Hepatic stellate cell (primary cell): ENCODE measurements around the gene ANKRD30BL.
"Not testable (repeated sequence)": the region's sequence is repeated elsewhere in the genome, so short reads cannot be mapped to it uniquely, and the experiment has no call there.

Source experiments
- DNase-seq: peaks from one replicate; pipeline ENCODE4 v3.0.0; 2011; ENCODE audit warnings: low spot score

The ANKRD30BL gene

GRCh38 chr2:132161161-132162124 lies at the start of gene ANKRD30BL:
TSS of gene ANKRD30BL (minus strand) at chr2:132161952. CDS start at chr2:132161705, 247 bp downstream.
- not testable (repeated sequence) for DNase-seq

DNA sequence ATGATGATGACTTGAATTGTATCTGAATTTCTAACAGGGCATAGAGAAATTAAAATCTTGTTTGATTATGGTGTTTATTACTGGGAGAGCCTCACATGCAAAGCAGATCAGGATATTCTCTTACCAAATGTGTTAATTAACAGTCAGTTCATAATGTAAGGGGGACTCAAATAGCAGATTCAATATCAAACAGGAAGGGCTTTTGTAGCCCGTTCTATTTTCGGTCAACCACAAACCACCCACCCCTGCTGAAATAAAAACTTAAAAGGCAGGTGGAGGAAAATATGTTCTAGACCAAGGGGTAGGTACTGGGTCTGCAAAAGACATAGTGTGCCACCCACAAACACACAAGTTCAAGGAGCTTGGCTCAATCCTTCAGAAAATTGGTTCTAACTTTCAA lies 41.1 kb upstream of the ANKRD30BL start:
- not testable (repeated sequence) for DNase-seq

GRCh38 chr2:132192854-132193253 lies 31.1 kb upstream of the ANKRD30BL start:
- DNase-seq: not testable (repeated sequence)

DNA sequence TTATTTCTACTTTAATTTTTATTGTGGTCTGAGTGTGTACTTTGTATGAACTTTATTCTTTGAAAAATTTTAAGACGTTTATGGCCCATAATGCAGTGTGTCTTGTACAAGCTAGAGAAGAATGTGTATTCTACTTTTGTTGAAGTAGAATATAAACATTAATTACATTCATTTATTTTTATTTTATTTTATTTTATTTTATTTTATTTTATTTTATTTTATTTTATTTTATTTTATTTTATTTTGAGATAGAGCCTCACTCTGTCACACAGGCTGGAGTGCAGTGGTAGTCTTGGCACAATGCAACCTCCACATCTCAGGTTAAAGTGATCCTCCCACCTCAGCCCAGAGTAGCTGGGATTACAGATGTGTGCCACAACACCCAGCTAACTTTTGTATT lies 5.3 kb upstream of the ANKRD30BL start:
- not testable (repeated sequence) for DNase-seq

- not testable (repeated sequence) for DNase-seq
Observed at GRCh38 chr2:132162125-132162660, 441 bp upstream of the ANKRD30BL start.

DNA sequence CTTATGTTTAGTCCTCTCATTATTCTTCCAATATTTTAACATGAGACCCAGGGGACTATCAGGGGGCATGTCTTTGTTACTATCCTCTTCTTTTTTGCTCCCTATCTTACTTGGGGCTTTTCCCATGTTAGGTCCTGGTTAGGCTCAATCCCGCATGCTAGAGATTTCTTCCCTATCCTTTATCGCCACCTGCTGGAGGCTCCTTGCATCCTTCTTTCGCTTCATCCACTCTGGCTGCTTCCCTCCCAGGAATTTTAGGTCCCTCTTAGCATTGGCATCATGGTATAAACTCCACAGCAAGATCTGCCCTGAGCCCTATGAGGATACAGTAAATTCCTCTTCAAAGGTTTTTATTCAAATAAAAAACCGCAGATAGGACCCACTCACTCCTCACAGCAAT lies 15.0 kb downstream of the ANKRD30BL start:
- DNase-seq: not testable (repeated sequence)
